Suprapubic skin (tissue), 3 donors: ENCODE data around the gene PNPLA3.

Source experiments
- EP300 ChIP-seq: sonication (generic); formaldehyde crosslinking; IDR thresholded peaks from one replicate; pipeline ENCODE4 v1.6.1; 2017; ENCODE audit warnings: antibody characterized with exemption
- POLR2A ChIP-seq, 2 donors: fragments of 450-650 bp; IDR thresholded peaks; one replicate each; pipeline ENCODE4 v1.6.1; 2017; ENCODE audit warnings: antibody characterized with exemption in 2 of 2, mild to moderate bottlenecking in 2 of 2, moderate library complexity in 2 of 2
- TF ChIP-seq, protein P1 (sequence below), 2 donors: fragments of 200-600 bp in 1 of 2; fragments of 450-650 bp in 1 of 2; sonication (generic) in 1 of 2; IDR thresholded peaks; one replicate each; pipeline ENCODE4 v1.5.1; 2016 to 2019; ENCODE audit warnings: antibody characterized with exemption in 2 of 2, mild to moderate bottlenecking in 1 of 2, moderate library complexity in 1 of 2

DNA sequence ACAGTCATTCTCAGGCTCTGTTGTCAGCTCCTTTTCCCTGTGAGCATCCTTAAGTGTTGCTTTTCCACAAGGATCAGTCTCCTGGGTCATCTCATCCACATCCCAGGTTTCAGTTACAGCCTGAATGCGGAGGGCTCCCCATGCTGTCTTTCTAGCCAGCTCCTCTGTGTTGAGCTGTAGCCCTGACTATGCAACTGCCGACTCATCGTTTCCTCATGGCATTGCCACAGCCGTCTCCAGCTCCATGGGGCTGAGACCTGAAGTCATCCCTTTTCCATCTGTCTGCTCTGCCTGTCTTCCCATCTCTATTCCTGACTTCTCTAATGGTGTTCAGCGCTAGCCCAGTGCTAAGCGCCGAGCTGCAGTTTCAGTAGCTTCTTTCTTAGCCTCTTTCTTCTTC is 43.5 kb downstream of the PNPLA3 start:
- TF ChIP-seq, protein P1, sequence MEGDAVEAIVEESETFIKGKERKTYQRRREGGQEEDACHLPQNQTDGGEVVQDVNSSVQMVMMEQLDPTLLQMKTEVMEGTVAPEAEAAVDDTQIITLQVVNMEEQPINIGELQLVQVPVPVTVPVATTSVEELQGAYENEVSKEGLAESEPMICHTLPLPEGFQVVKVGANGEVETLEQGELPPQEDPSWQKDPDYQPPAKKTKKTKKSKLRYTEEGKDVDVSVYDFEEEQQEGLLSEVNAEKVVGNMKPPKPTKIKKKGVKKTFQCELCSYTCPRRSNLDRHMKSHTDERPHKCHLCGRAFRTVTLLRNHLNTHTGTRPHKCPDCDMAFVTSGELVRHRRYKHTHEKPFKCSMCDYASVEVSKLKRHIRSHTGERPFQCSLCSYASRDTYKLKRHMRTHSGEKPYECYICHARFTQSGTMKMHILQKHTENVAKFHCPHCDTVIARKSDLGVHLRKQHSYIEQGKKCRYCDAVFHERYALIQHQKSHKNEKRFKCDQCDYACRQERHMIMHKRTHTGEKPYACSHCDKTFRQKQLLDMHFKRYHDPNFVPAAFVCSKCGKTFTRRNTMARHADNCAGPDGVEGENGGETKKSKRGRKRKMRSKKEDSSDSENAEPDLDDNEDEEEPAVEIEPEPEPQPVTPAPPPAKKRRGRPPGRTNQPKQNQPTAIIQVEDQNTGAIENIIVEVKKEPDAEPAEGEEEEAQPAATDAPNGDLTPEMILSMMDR (IDR thresholded peaks at IDR 0.05): no peak
- TF ChIP-seq EP300: no peak
- TF ChIP-seq POLR2A (IDR thresholded peaks at IDR 0.05): no peak
